GM19438 (cell line): ENCODE measurements around the gene KCNK15.
"Not testable (repeated sequence)": the region's sequence is repeated elsewhere in the genome, so short reads cannot be mapped to it uniquely, and the experiment has no call there.

Experiments
- ATAC-seq: cut with Tn5 transposase; IDR thresholded peaks from one replicate; pipeline ENCODE4 v1.9.1; 2021; ENCODE audit warnings: low read depth; ENCODE audit not compliant: unreplicated experiment

Gene KCNK15

GRCh38 chr20:44745598-44746366, at the start of gene KCNK15:
KCNK15 (plus strand) TSS chr20:44745865; CDS start chr20:44745911, 46 bp downstream.
- ATAC-seq: no peak

- ATAC-seq: no peak
Measured at GRCh38 chr20:44696315-44696714, 49.4 kb upstream of the KCNK15 start.

GRCh38 chr20:44697041-44697440, 48.6 kb upstream of the KCNK15 start:
- ATAC-seq: not testable (repeated sequence)

- ATAC-seq: no peak
Measured at GRCh38 chr20:44698351-44698750, 47.3 kb upstream of the KCNK15 start.

GRCh38 chr20:44700306-44700705, 45.4 kb upstream of the KCNK15 start:
- no peak for ATAC-seq

GRCh38 chr20:44701118-44701857, 44.4 kb upstream of the KCNK15 start:
- no peak for ATAC-seq

- no peak for ATAC-seq
Measured at GRCh38 chr20:44701858-44702256, 43.8 kb upstream of the KCNK15 start.

- ATAC-seq: peak; percentile 61
Measured at GRCh38 chr20:44702776-44703175, 42.9 kb upstream of the KCNK15 start.

- ATAC-seq: no peak
Measured at GRCh38 chr20:44703183-44703925, 42.3 kb upstream of the KCNK15 start.

GRCh38 chr20:44703956-44704488, 41.6 kb upstream of the KCNK15 start:
- no peak for ATAC-seq

- ATAC-seq: no peak
Measured at GRCh38 chr20:44704551-44704971, 41.1 kb upstream of the KCNK15 start.

- ATAC-seq: no peak
Measured at GRCh38 chr20:44705364-44706094, 40.1 kb upstream of the KCNK15 start.

GRCh38 chr20:44706301-44707017, 39.2 kb upstream of the KCNK15 start:
- ATAC-seq: no peak

- no peak for ATAC-seq
Measured at GRCh38 chr20:44707018-44707579, 38.6 kb upstream of the KCNK15 start.

- no peak for ATAC-seq
Measured at GRCh38 chr20:44709380-44709779, 36.3 kb upstream of the KCNK15 start.

- no peak for ATAC-seq
Measured at GRCh38 chr20:44709797-44710196, 35.9 kb upstream of the KCNK15 start.

GRCh38 chr20:44711237-44711636, 34.4 kb upstream of the KCNK15 start:
- ATAC-seq: no peak

GRCh38 chr20:44714102-44714700, 31.5 kb upstream of the KCNK15 start:
- no peak for ATAC-seq
